ENCODE data around the gene PTPN5.

PTPN5 gene

DNA sequence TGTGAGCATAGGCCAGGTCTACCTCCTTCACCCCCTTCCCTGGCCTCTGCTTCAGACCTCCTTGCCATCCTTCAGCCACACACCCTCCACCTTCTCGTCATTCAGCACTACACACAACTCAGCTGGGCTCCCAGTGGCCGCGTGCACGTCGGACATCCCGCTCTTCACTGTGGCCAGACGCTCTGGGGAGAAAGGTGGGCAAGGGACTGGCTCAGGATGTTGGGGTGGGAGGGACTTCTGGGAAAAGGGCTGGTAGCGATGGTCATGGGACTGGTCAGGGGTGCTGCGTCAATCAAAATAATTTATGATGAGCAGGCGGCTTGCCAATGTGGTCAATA is 77.2 kb downstream of the PTPN5 start:
- Mint-ChIP-seq H3K4me3 (no peak overlapping the region), H3K27ac (no peak overlapping the region), H3K4me1 (no peaks in the 10 kb centered on the region), H3K36me3 (no peaks in the 10 kb centered on the region), H3K9me3 (no peaks in the 10 kb centered on the region), H3K27me3 (peaks cover 10% of the 10 kb centered on the region)
- ATAC-seq, result no peak

- Mint-ChIP-seq H3K27ac (no peak overlapping the region), H3K4me3 (no peak overlapping the region), H3K36me3 (no peaks in the 10 kb centered on the region), H3K27me3 (peaks cover 10% of the 10 kb centered on the region), H3K4me1 (no peaks in the 10 kb centered on the region), H3K9me3 (no peaks in the 10 kb centered on the region)
- no peak for ATAC-seq
Observed at GRCh38 chr11:18713646-18714442, 77.8 kb downstream of the PTPN5 start.

- Mint-ChIP-seq H3K27me3 (peaks cover 20% of the 10 kb centered on the region), H3K27ac (no peak overlapping the region), H3K4me3 (no peak overlapping the region), H3K4me1 (peaks cover 11% of the 10 kb centered on the region), H3K9me3 (no peaks in the 10 kb centered on the region), H3K36me3 (no peaks in the 10 kb centered on the region)
- ATAC-seq, result peak; percentile 34
Observed at GRCh38 chr11:18710545-18710944, 81.1 kb downstream of the PTPN5 start.

GRCh38 chr11:18709414-18709813 is 82.2 kb downstream of the PTPN5 start:
- ATAC-seq, result no peak
- Mint-ChIP-seq H3K36me3 (no peaks in the 10 kb centered on the region), H3K9me3 (no peaks in the 10 kb centered on the region), H3K27ac (no peak overlapping the region), H3K4me3 (no peak overlapping the region), H3K27me3 (peaks cover 11% of the 10 kb centered on the region), H3K4me1 (peaks cover 18% of the 10 kb centered on the region)

- Mint-ChIP-seq H3K9me3 (no peaks in the 10 kb centered on the region), H3K4me3 (no peak overlapping the region), H3K4me1 (peaks cover 18% of the 10 kb centered on the region), H3K27ac (no peak overlapping the region), H3K36me3 (no peaks in the 10 kb centered on the region), H3K27me3 (peaks cover 10% of the 10 kb centered on the region)
- ATAC-seq, result no peak
Observed at GRCh38 chr11:18707811-18708340, 83.7 kb downstream of the PTPN5 start.

GRCh38 chr11:18706330-18707243 is 85.0 kb downstream of the PTPN5 start:
- H3K36me3 Mint-ChIP-seq, result no peaks in the 10 kb centered on the region
- H3K4me1 Mint-ChIP-seq, result peaks cover 18% of the 10 kb centered on the region
- H3K27ac Mint-ChIP-seq, result peak overlapping the region; percentile 86
- H3K27me3 Mint-ChIP-seq, result peaks cover 10% of the 10 kb centered on the region
- no peaks in the 10 kb centered on the region for H3K9me3 Mint-ChIP-seq
- peak overlapping the region; percentile 94 for H3K4me3 Mint-ChIP-seq
- ATAC-seq, result peak; percentile 68

DNA sequence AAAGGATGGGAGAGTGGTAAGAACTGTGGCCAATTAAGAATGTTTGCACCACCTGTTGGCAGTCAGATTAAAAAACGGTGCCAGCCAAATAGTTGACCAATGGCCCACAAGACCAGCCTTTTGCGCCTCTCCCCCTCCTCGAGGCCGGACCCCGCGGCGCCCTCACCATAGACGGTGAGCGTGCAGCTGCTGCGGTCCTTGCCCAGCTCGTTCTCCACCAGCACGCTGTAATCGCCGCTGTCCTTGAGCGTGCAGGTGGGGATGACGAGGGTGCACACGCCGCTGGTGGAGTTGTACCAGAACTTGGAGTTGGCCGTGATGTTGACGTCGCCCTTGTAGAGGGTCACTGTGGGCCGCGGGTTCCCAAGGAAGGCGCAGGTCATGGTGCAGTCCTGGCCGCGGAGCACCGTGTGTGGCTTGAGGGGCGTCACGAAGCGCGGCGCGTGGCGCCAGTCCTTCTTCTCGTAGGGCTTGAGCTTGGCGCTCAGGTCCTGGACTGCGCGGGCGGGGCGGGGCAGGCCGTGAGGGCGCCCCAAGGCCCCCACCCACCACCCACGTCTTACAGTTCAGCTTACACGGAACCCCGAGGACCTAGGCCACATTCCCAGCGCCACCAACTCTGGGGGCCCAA is 85.8 kb downstream of the PTPN5 start:
- Mint-ChIP-seq H3K4me3 (peak overlapping the region; percentile 44), H3K27me3 (peaks cover 11% of the 10 kb centered on the region), H3K4me1 (peaks cover 18% of the 10 kb centered on the region), H3K27ac (peak overlapping the region; percentile 86), H3K36me3 (no peaks in the 10 kb centered on the region), H3K9me3 (no peaks in the 10 kb centered on the region)
- ATAC-seq, result peak; percentile 39

- no peak for ATAC-seq
- H3K4me1 Mint-ChIP-seq, result peaks cover 25% of the 10 kb centered on the region
- H3K36me3 Mint-ChIP-seq, result no peaks in the 10 kb centered on the region
- peaks cover 22% of the 10 kb centered on the region for H3K27me3 Mint-ChIP-seq
- H3K4me3 Mint-ChIP-seq, result no peak overlapping the region
- no peaks in the 10 kb centered on the region for H3K9me3 Mint-ChIP-seq
- no peak overlapping the region for H3K27ac Mint-ChIP-seq
Observed at GRCh38 chr11:18704698-18705097, 86.9 kb downstream of the PTPN5 start.

- no peak for ATAC-seq
- Mint-ChIP-seq H3K36me3 (no peaks in the 10 kb centered on the region), H3K4me3 (no peak overlapping the region), H3K9me3 (no peaks in the 10 kb centered on the region), H3K4me1 (peaks cover 30% of the 10 kb centered on the region), H3K27me3 (peaks cover 27% of the 10 kb centered on the region), H3K27ac (no peak overlapping the region)
Observed at GRCh38 chr11:18704045-18704645, 87.5 kb downstream of the PTPN5 start.

DNA sequence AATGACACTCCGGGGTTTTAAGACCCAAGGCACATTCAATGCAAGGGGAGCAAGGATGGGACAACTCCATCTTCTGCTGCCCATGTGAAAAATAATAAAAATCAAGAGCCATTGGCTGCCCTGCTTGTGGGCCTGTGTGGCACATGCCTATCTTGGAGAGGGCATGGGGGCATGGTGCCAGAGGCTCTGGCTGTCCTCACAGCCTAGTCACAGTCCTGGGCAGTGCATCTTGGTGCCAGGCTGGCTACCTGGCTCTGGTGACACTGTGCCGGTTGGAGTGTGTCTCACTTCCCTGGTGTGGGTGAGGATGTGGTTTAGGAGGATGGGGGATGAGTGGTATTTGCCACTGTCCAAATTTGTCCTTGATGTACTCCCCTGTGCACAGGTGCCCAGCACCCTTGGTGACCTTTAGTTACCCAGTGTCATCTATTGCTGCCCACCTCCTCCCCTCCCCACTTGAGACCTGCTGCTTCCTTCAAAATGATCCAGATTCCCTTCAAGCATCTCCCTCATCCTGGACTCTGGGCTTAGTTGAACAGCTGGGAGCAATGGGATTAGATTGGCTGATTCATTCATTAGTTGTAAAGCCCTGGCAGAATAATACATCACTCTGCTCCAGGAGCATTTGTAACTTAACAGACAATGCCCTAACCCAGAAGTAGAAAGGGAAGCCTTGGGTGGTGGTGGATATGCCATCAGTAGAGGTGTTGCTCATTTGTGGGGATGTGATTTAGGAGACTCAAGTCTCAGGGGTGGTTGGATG is 88.4 kb downstream of the PTPN5 start:
- H3K9me3 Mint-ChIP-seq, result no peaks in the 10 kb centered on the region
- H3K4me1 Mint-ChIP-seq, result peaks cover 34% of the 10 kb centered on the region
- H3K36me3 Mint-ChIP-seq, result no peaks in the 10 kb centered on the region
- H3K4me3 Mint-ChIP-seq, result no peak overlapping the region
- no peak overlapping the region for H3K27ac Mint-ChIP-seq
- ATAC-seq, result no peak
- peaks cover 28% of the 10 kb centered on the region for H3K27me3 Mint-ChIP-seq

DNA sequence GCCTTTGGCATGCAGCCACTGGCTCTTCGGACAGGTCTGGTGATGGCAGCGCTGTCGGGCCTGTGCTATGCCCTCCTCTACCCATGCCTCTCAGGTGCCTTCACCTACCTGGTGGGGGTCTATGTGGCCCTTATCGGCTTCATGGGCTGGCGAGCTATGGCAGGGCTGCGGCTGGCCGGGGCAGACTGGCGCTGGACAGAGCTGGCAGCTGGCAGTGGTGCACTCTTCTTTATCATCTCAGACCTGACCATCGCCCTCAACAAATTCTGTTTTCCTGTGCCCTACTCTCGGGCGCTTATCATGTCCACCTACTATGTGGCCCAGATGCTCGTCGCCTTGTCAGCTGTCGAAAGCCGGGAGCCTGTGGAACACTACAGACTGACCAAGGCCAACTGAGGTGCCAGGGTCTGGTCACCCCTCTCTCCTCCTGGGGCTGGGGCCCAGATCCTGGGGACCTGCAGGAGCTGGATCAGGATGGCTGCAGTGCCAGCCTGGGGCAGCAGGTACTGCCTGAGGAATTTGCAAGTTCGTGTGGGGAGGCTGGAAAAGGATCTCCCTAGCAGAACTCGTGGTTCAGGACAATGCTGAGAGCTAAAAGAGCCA is 89.9 kb downstream of the PTPN5 start:
- H3K9me3 Mint-ChIP-seq, result no peaks in the 10 kb centered on the region
- H3K36me3 Mint-ChIP-seq, result no peaks in the 10 kb centered on the region
- H3K27me3 Mint-ChIP-seq, result peaks cover 24% of the 10 kb centered on the region
- no peak for ATAC-seq
- H3K27ac Mint-ChIP-seq, result no peak overlapping the region
- peaks cover 35% of the 10 kb centered on the region for H3K4me1 Mint-ChIP-seq
- H3K4me3 Mint-ChIP-seq, result no peak overlapping the region

- peaks cover 28% of the 10 kb centered on the region for H3K4me1 Mint-ChIP-seq
- no peak overlapping the region for H3K4me3 Mint-ChIP-seq
- H3K9me3 Mint-ChIP-seq, result no peaks in the 10 kb centered on the region
- no peak overlapping the region for H3K27ac Mint-ChIP-seq
- ATAC-seq, result no peak
- peaks cover 18% of the 10 kb centered on the region for H3K27me3 Mint-ChIP-seq
- H3K36me3 Mint-ChIP-seq, result no peaks in the 10 kb centered on the region
Observed at GRCh38 chr11:18700872-18701271, 90.7 kb downstream of the PTPN5 start.

GRCh38 chr11:18700375-18700774 is 91.2 kb downstream of the PTPN5 start:
- peaks cover 28% of the 10 kb centered on the region for H3K4me1 Mint-ChIP-seq
- no peak for ATAC-seq
- no peaks in the 10 kb centered on the region for H3K36me3 Mint-ChIP-seq
- no peak overlapping the region for H3K27ac Mint-ChIP-seq
- no peak overlapping the region for H3K4me3 Mint-ChIP-seq
- H3K9me3 Mint-ChIP-seq, result no peaks in the 10 kb centered on the region
- H3K27me3 Mint-ChIP-seq, result peaks cover 18% of the 10 kb centered on the region

GRCh38 chr11:18699848-18700261 is 91.7 kb downstream of the PTPN5 start:
- Mint-ChIP-seq H3K4me3 (peak overlapping the region; percentile 78), H3K27me3 (peaks cover 18% of the 10 kb centered on the region), H3K36me3 (no peaks in the 10 kb centered on the region), H3K4me1 (peaks cover 24% of the 10 kb centered on the region), H3K27ac (peak overlapping the region; percentile 14), H3K9me3 (no peaks in the 10 kb centered on the region)
- ATAC-seq, result no peak
